Dermis lymphatic vessel endothelial cell (primary cell): Measurements from ENCODE around the gene ERLEC1. TPM values are rescaled to one million over a fixed set of nuclear protein-coding genes. Genes with fewer than 3 reads are reported as not detected.

Experiments
- total RNA-seq: library from RNA; depleted of rRNA; stranded (reverse); fragments of >200 nt; gene quantifications from 2 replicates; pipeline ENCODE4 v1.2.1, GENCODE V29; 2014

ERLEC1 gene
- 66.2 and 71.4 TPM in 2 replicates for total RNA-seq

GRCh38 chr2:53786705-53787613 lies at the start of gene ERLEC1, which contains the start of gene ASB3:
Gene ERLEC1, plus strand, starts transcription at chr2:53787044. Its CDS starts 167 bp downstream, at chr2:53787211.
Gene ASB3, minus strand, starts transcription at chr2:53786953. Its CDS starts 21,381 bp downstream, at chr2:53765572.

DNA sequence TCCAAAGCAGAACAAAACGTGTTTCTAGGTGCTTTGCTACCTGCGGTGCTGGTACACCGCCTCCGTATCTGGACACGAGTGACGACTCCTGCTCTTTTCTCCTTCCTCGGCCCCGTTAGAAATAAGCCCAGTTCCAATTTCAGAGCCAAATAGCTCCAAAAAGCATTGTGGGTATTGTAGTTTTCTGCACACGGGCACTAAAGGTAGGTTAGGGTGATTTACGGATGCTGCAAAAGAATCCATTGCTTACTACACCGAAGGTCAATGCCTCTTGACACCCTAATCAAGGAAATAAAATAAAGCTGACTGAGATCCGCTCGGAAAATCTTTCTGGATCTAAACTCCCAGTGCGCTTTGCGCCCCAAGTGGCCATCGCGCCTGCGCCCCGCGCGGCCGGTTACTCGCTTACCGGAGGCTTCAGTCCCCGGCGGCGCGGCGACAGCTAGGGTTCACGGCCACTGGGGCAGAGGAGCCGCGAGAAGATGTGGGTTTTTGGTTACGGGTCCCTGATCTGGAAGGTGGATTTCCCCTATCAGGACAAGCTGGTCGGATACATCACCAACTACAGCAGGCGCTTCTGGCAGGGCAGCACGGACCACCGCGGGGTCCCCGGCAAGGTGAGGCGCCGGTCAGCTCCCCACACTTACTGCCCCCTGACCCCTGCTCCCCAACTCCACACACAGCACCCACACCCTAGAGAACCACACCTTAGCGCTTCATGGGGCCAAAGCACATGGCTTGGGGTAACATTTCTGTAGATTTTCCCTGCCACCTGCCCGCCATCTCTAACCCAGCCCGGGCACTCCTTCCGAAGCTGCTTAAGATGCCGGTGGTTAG lies 19.2 kb upstream of the ERLEC1 start, which contains the start of gene CHAC2:
TSS of gene CHAC2 (plus strand) at position 400 of the 837 bp plus-strand sequence. CDS start at position 483, 83 bp downstream.

DNA sequence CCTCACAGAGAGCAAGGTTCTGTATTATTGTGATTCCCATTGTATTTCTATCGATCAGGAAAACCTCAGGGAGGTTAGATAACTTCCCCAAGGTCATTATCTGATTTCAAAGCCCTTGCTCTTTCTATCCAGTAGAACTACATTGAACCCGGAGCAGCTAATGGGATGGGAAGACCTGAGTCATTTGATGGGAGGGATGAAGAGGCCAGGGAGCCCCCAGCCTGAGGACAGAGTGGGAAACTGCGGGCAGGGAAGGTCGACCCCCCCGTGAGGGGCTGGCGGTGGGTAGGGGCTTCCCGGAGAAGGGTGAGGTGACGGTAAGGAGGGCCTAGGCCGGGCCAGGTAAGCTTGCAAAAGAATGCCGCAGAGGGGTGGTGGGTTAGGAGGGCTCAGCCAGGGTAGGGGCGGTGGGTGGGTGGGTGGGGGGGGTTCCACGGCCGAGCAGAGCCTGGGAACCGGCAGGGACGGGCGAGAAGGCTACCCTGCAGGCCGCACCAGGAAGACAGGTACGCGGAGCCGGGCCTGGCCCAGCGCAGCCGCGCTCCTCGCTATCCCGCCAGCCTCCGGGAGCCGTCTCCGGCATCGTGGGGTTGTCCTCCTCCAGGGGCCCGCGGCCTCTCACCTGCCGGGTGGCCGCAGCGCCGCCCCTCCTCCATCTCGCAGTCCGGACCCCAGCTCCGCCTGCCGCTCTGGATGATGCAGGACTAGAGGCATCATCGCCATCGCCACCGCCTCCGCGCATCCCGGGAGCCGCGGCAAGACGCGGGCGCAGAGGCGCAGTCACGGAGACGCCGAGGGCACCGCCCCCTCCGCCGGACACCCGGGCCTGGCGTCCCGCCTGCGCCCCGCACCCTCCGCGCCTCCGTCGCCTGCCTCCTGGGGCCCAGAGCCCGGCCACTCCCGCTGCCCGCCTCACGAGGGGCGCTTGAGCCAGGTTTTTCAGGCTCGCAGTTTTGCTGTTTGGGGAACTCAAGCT lies 72.7 kb downstream of the ERLEC1 start, which contains the start of gene GPR75:
TSS of gene GPR75 (minus strand) at position 762 of the 976 bp plus-strand sequence. CDS start 5,211 bp downstream, outside the sequence.

Other genes starting within 250 kb of the ERLEC1 start
- gene CHAC2, start 19.2 kb upstream of the ERLEC1 start, total RNA-seq, result 3.5 and 4.6 TPM in 2 replicates
- gene ASB3, start 91 bp upstream of the ERLEC1 start, total RNA-seq, result 26.4 and 38.9 TPM in 2 replicates
- 0.76 and 1.1 TPM in 2 replicates for gene GPR75, start 72.9 kb downstream of the ERLEC1 start, total RNA-seq
- 31.1 and 42.5 TPM in 2 replicates for gene PSME4, start 183.9 kb downstream of the ERLEC1 start, total RNA-seq